Endothelial cell of umbilical vein (primary cell): Measurements from ENCODE around the gene RNASE8. TPM values are rescaled to one million over a fixed set of nuclear protein-coding genes. Genes with fewer than 3 reads are reported as not detected.

ENCODE experiments used
- BruUV-seq: library from RNA; stranded (reverse); fragments of 400-500 nt; replicated peaks from 2 replicates; lab custom pipeline; 2021; lab: Mats Ljungman, UMichigan
- CTCF ChIA-PET: fragments of 300-600, 350-600 bp; sonication (Branson Sonifier 250); formaldehyde crosslinking; loops from one replicate; lab custom pipeline; 2021; ENCODE audit warnings: antibody characterized with exemption, inconsistent platforms; lab: Charles Lee
- POLR2A ChIA-PET: fragments of 300-600, 350-600 bp; sonication (Branson Sonifier 250); formaldehyde crosslinking; loops from one replicate; lab custom pipeline; 2021; ENCODE audit warnings: antibody characterized with exemption, inconsistent platforms; lab: Charles Lee
- DNase-seq: peaks from one replicate; pipeline ENCODE4 v3.0.0-alpha.2; 2011; ENCODE audit warnings: low read depth, low spot score
- FAIRE-seq: peaks from 2 replicates; lab custom pipeline; 2011; peaks lifted over from hg19 to GRCh38; lab: Jason Lieb, UNC
- H2AFZ ChIP-seq: 2 replicates; pipeline ENCODE4 v1.6.0; 2012; ENCODE audit warnings: low read depth, low read length, control low read depth, inconsistent platforms
- H3K27ac ChIP-seq: 2 replicates; pipeline ENCODE4 v1.5.1; 2011; ENCODE audit warnings: low read depth, mild to moderate bottlenecking, control low read depth, low read length, moderate library complexity; ENCODE audit not compliant: insufficient read depth
- H3K27me3 ChIP-seq, 2 experiments: 2 replicates each; pipeline versions ENCODE4 v1.6.0 to v1.6.1; 2011; ENCODE audit warnings: low read length in 2 of 2, mixed read lengths in 1 of 2; ENCODE audit not compliant: control insufficient read depth in 2 of 2, insufficient read depth in 2 of 2
- H3K36me3 ChIP-seq, 2 experiments: 2 replicates in 1 of 2; 3 replicates in 1 of 2; pipeline ENCODE4 v1.5.1; 2011; ENCODE audit warnings: low read length in 2 of 2, mild to moderate bottlenecking in 1 of 2, moderate library complexity in 1 of 2; ENCODE audit not compliant: control insufficient read depth in 2 of 2, insufficient read depth in 2 of 2; ENCODE audit errors: extremely low read depth in 1 of 2
- H3K4me1 ChIP-seq: 3 replicates; pipeline ENCODE4 v1.5.1; 2011; ENCODE audit warnings: mild to moderate bottlenecking, low read length; ENCODE audit not compliant: control insufficient read depth, insufficient read depth; ENCODE audit errors: extremely low read depth
- H3K4me2 ChIP-seq: 2 replicates; pipeline ENCODE4 v1.6.1; 2011; ENCODE audit warnings: low read length, control low read depth, mixed read lengths; ENCODE audit not compliant: insufficient read depth
- H3K4me3 ChIP-seq, 3 experiments: fragments of 200-600 bp in 1 of 3; sonication (generic), shearing (Covaris generic) in 1 of 3; replicated peaks in 1 of 3; 2 replicates each; pipeline ENCODE4 v1.5.1; 2011 to 2016; ENCODE audit warnings: control low read depth in 3 of 3, low read length in 3 of 3, mild to moderate bottlenecking in 2 of 3, inconsistent platforms in 1 of 3, low read depth in 1 of 3, moderate library complexity in 1 of 3; ENCODE audit not compliant: insufficient read depth in 1 of 3
- H3K79me2 ChIP-seq: 2 replicates; pipeline ENCODE4 v1.6.0; 2012; ENCODE audit warnings: low read length, inconsistent platforms; ENCODE audit not compliant: control insufficient read depth, insufficient read depth
- H3K9ac ChIP-seq: replicated peaks from 2 replicates; pipeline ENCODE3; 2011; ENCODE audit warnings: low read length, control low read depth; ENCODE audit not compliant: insufficient read depth; ENCODE audit errors: extremely low read depth
- H3K9me1 ChIP-seq: replicated peaks from 3 replicates; pipeline ENCODE4 v1.6.0; 2011; ENCODE audit warnings: mild to moderate bottlenecking, low read length; ENCODE audit not compliant: control insufficient read depth, insufficient read depth; ENCODE audit errors: extremely low read depth
- H3K9me3 ChIP-seq: replicated peaks from 2 replicates; pipeline ENCODE4 v1.5.1; 2012; ENCODE audit warnings: low read length, inconsistent platforms; ENCODE audit not compliant: control insufficient read depth, insufficient read depth
- H4K20me1 ChIP-seq: replicated peaks from 2 replicates; pipeline ENCODE3; 2011; ENCODE audit warnings: mild to moderate bottlenecking, low read length; ENCODE audit not compliant: control insufficient read depth, insufficient read depth; ENCODE audit errors: extremely low read depth
- GATA2 ChIP-seq: IDR thresholded peaks from 2 replicates; pipeline ENCODE4 v1.7.0; 2011; ENCODE audit warnings: low read depth, mild to moderate bottlenecking, moderate library complexity, mixed read lengths, low read length; ENCODE audit not compliant: insufficient read length, insufficient read depth
- JUN ChIP-seq: IDR thresholded peaks from 2 replicates; pipeline ENCODE4 v1.6.1; 2011; ENCODE audit warnings: borderline replicate concordance, low read depth; ENCODE audit not compliant: insufficient read length, insufficient read depth
- MAX ChIP-seq: IDR thresholded peaks from 2 replicates; pipeline ENCODE4 v1.6.1; 2011; ENCODE audit not compliant: insufficient read depth, insufficient read length
- MYC ChIP-seq: IDR thresholded peaks from one replicate; pipeline ENCODE4 v1.6.1; 2011; ENCODE audit warnings: mild to moderate bottlenecking, low read depth, low read length
- POLR2A ChIP-seq: IDR thresholded peaks from 2 replicates; pipeline ENCODE4 v1.6.1; 2012; ENCODE audit warnings: low read depth, mild to moderate bottlenecking, control low read depth, low read length
- dilution Hi-C: fragments of 300-500 bp; cut with MboI; formaldehyde crosslinking; loops from one replicate; pipeline ENCODE4 v1.15.0; 2019; ENCODE audit warnings: low sequenced_read_pairs; ENCODE audit not compliant: extremely low pct_ligation_motif_present
- intact Hi-C: fragments of 100-400 bp; cut with micrococcal nuclease; formaldehyde crosslinking; loops from one replicate; pipeline ENCODE4 v1.10.0; 2022
- polyA plus RNA-seq, 4 experiments: library from polyadenylated mRNA; depleted of rRNA in 3 of 4; stranded (reverse) in 3 of 4; unstranded in 1 of 4; fragments of >200 nt; gene quantifications; 2 replicates each; pipeline versions ENCODE4 v1.2.1 to v1.2.3, GENCODE V29; 2011 to 2012; ENCODE audit warnings: missing spikeins in 1 of 4
- total RNA-seq: library from RNA; stranded (reverse); gene quantifications from 2 replicates; pipeline ENCODE4 v1.2.3, GENCODE V29; 2021

RNASE8 gene
- total and polyA plus RNA-seq, 2 donors (not counting 3 experiments of a cell fraction or from before 2014, with no cell fraction given), result not detected

GRCh38 chr14:21095430-21096205 lies 38.0 kb downstream of the RNASE8 start:
- Histone ChIP-seq H4K20me1 (no peaks in the 10 kb centered on the region), H3K36me3 (peaks cover 0 to 3% of the 10 kb centered on the region in 2 experiments), H3K9ac (no peak overlapping the region), H3K4me3 (no peak overlapping the region), H3K9me3 (no peaks in the 10 kb centered on the region), H3K4me2 (no peak overlapping the region), H3K27ac (no peak overlapping the region), H3K9me1 (no peaks in the 10 kb centered on the region), H3K27me3 (peaks cover 10 to 20% of the 10 kb centered on the region in 2 experiments), H3K4me1 (peaks cover 12% of the 10 kb centered on the region), H2AFZ (no peak overlapping the region), H3K79me2 (no peaks in the 10 kb centered on the region)
- no peak for TF ChIP-seq MAX
- CTCF ChIA-PET, result interaction anchor here (0.5 to 6.9 kb wide), 8 partner anchors 9 to 416 kb away, joined by 3 to 131 read pairs (median 6); no protein-coding TSS in a partner anchor
- DNase-seq (no peak), FAIRE-seq (peak; percentile 38)
- POLR2A ChIA-PET, result no interaction called here
- TSS peak; percentile 4 for BruUV-seq
- intact Hi-C loops, result no loop called here
- dilution Hi-C loops, result no loop called here

GRCh38 chr14:21096438-21096837 lies 38.8 kb downstream of the RNASE8 start:
- H4K20me1 ChIP-seq, result no peaks in the 10 kb centered on the region
- dilution Hi-C loops (no loop called here), intact Hi-C loops (no loop called here)
- TSS peak; percentile 33 for BruUV-seq
- no peak overlapping the region for H3K4me3 ChIP-seq
- CTCF ChIA-PET, result interaction anchor here (1.1 to 6.9 kb wide), 8 partner anchors 8 to 126 kb away, joined by 3 to 131 read pairs (median 6); partner anchors contain the start of gene ARHGEF40
- no peak overlapping the region for H3K27ac ChIP-seq
- POLR2A ChIA-PET, result no interaction called here
- H3K4me1 ChIP-seq, result peaks cover 12% of the 10 kb centered on the region
- no peaks in the 10 kb centered on the region for H3K9me3 ChIP-seq
- no peaks in the 10 kb centered on the region for H3K9me1 ChIP-seq
- H3K36me3 ChIP-seq, result no peaks in the 10 kb centered on the region
- H3K27me3 ChIP-seq, result peaks cover 10 to 26% of the 10 kb centered on the region in 2 experiments
- TF ChIP-seq GATA2 (no peak), JUN (no peak), MYC (no peak), POLR2A (no peak)
- no peak overlapping the region for H3K9ac ChIP-seq
- FAIRE-seq (no peak), DNase-seq (no peak)
- no peaks in the 10 kb centered on the region for H3K79me2 ChIP-seq
- H2AFZ ChIP-seq, result no peak overlapping the region
- no peak overlapping the region for H3K4me2 ChIP-seq
